ENCODE data around the gene TRIM65. TPM values are rescaled to one million over a fixed set of nuclear protein-coding genes. Genes with fewer than 3 reads are reported as not detected.

TRIM65 gene
- total and polyA plus RNA-seq, 2 of the 13 experiments (the other 11 are each of a cell fraction or from before 2014, with no cell fraction given), result 10.3 to 22.4 TPM

DNA sequence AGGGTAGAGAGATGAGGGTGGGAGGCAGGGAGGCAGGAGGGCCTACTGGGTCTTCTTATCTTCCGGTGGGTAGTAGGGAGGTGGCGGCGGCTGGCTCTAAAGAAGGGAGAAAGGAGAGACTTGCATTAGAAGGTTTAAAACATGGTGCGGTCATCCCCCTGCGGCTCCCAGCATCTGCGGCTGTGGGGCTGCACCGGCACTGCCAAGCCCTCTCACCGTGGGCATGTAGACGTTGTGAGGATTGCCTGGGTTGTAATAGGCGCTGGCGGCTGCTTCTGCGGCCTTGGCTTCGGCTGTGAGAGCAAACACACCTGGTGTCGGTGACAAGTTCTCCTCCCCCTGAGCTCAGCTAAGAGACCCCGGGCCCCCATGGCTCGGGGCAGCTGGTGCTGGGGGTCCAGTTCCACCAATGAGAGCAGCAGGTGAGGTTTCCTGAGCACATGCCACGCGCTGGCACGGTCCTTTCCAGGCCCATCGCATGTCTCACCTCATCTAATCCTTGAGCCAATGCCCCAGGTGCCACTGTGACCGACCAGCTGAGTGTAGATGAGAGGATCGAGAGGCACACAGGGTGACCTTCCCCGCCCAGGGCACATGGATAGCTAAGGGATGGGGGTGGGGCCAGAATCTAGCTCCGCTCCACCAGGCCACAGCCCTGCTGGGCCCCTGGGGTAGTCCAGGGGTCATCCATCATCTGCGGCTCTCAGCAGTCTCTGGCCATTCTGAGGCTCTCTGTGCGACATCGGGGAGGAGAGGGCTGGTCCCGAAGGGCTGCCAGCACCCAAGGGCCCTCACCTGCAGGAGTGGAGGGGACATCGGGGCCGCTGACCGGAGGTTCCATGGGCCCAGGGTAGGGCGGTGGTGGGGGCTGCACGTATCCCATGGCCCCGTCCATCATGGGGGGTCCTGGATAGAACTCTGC, 49.8 kb downstream of the TRIM65 start (continued):
- TF ChIP-seq, protein P1, sequence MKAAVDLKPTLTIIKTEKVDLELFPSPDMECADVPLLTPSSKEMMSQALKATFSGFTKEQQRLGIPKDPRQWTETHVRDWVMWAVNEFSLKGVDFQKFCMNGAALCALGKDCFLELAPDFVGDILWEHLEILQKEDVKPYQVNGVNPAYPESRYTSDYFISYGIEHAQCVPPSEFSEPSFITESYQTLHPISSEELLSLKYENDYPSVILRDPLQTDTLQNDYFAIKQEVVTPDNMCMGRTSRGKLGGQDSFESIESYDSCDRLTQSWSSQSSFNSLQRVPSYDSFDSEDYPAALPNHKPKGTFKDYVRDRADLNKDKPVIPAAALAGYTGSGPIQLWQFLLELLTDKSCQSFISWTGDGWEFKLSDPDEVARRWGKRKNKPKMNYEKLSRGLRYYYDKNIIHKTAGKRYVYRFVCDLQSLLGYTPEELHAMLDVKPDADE (CRISPR knock-in tag; IDR thresholded peaks at IDR 0.05), result no peak
- TF ChIP-seq ZNF670 (CRISPR knock-in tag; IDR thresholded peaks at IDR 0.05; ENCODE audit: borderline replicate concordance), result no peak
- no peak for TF ChIP-seq KIAA2018 (CRISPR knock-in tag; IDR thresholded peaks at IDR 0.05; ENCODE audit: borderline replicate concordance)
- TF ChIP-seq AFF4 (CRISPR knock-in tag; IDR thresholded peaks at IDR 0.05), result no peak

Measured in HepG2 (cell line).